ENCODE data around the gene MGAT3.

The MGAT3 gene

GRCh38 chr22:39524753-39525657 lies 68.2 kb downstream of the MGAT3 start:
- no peak for TF ChIP-seq FEZF1 (tag by site-specific recombination; IDR thresholded peaks at IDR 0.05)
- TF ChIP-seq, protein P1, sequence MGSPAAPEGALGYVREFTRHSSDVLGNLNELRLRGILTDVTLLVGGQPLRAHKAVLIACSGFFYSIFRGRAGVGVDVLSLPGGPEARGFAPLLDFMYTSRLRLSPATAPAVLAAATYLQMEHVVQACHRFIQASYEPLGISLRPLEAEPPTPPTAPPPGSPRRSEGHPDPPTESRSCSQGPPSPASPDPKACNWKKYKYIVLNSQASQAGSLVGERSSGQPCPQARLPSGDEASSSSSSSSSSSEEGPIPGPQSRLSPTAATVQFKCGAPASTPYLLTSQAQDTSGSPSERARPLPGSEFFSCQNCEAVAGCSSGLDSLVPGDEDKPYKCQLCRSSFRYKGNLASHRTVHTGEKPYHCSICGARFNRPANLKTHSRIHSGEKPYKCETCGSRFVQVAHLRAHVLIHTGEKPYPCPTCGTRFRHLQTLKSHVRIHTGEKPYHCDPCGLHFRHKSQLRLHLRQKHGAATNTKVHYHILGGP (tag by site-specific recombination; IDR thresholded peaks at IDR 0.05) = no peak
- TF ChIP-seq, protein P2, sequence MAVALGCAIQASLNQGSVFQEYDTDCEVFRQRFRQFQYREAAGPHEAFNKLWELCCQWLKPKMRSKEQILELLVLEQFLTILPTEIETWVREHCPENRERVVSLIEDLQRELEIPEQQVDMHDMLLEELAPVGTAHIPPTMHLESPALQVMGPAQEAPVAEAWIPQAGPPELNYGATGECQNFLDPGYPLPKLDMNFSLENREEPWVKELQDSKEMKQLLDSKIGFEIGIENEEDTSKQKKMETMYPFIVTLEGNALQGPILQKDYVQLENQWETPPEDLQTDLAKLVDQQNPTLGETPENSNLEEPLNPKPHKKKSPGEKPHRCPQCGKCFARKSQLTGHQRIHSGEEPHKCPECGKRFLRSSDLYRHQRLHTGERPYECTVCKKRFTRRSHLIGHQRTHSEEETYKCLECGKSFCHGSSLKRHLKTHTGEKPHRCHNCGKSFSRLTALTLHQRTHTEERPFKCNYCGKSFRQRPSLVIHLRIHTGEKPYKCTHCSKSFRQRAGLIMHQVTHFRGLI (tag by site-specific recombination; IDR thresholded peaks at IDR 0.05) = no peak
- TF ChIP-seq ZNF791 (tag by site-specific recombination; IDR thresholded peaks at IDR 0.05) = no peak
- no peak for TF ChIP-seq ZNF184 (tag by site-specific recombination; IDR thresholded peaks at IDR 0.05)
- TF ChIP-seq TRIM28 (IDR thresholded peaks at IDR 0.05; ENCODE audit: borderline replicate concordance, low read length) = 0 out of 2 replicates have a peak, but pooled peaks have one; percentile 36
- peak; percentile 46 for TF ChIP-seq ZBTB17 (tag by site-specific recombination; IDR thresholded peaks at IDR 0.05)
- TF ChIP-seq ZSCAN4 (tag by site-specific recombination; IDR thresholded peaks at IDR 0.05) = no peak
- TF ChIP-seq BCL11B (tag by site-specific recombination; IDR thresholded peaks at IDR 0.05; ENCODE audit: low read depth) = peak; percentile 66; the same call in 1 of the 2 replicates
- TF ChIP-seq IKZF3 (tag by site-specific recombination; IDR thresholded peaks at IDR 0.05) = peak; percentile 84
- TF ChIP-seq ZNF560 (tag by site-specific recombination; IDR thresholded peaks at IDR 0.05; ENCODE audit: borderline replicate concordance) = no peak
- peak; percentile 44; the same call in 1 of the 2 replicates for TF ChIP-seq ZNF366 (tag by site-specific recombination; conservative IDR thresholded peaks at IDR 0.05)
- no peak for TF ChIP-seq ZNF211 (tag by site-specific recombination; IDR thresholded peaks at IDR 0.05; ENCODE audit: low read depth)
- peak; percentile 65 for TF ChIP-seq PRDM1 (tag by site-specific recombination; IDR thresholded peaks at IDR 0.05)
- Histone ChIP-seq H3K4me3 (ENCODE audit: low read depth, low read length) (no peak overlapping the region), H3K9me3 (ENCODE audit: control insufficient read depth, insufficient read depth, low read depth, low read length) (no peaks in the 10 kb centered on the region), H3K4me1 (ENCODE audit: control insufficient read depth, insufficient read depth, low read length) (peaks cover 7% of the 10 kb centered on the region; the same call in 1 of the 2 replicates), H3K27ac (ENCODE audit: extremely low read depth, low read depth, low read length) (peak overlapping the region; percentile 5; the same call in 1 of the 2 replicates), H3K36me3 (ENCODE audit: control insufficient read depth in 2 of 2, insufficient read depth in 1 of 2, low read length in 2 of 2) (peaks cover 5 to 81% of the 10 kb centered on the region in 2 experiments; a peak in 2 of 3 replicates)
- ChIA-PET POLR2A (interaction anchor here (0.6 to 6.1 kb wide), 15 partner anchors 8 to 519 kb away, joined by 4 to 85 read pairs (median 6); partner anchors contain the start of genes MIEF1, RPL3, RPS19BP1 and TAB1), CTCF (interaction anchor here (0.6 to 13.7 kb wide), 8 partner anchors 9 to 759 kb away, joined by 3 to 380 read pairs (median 4); no protein-coding TSS in a partner anchor)

DNA sequence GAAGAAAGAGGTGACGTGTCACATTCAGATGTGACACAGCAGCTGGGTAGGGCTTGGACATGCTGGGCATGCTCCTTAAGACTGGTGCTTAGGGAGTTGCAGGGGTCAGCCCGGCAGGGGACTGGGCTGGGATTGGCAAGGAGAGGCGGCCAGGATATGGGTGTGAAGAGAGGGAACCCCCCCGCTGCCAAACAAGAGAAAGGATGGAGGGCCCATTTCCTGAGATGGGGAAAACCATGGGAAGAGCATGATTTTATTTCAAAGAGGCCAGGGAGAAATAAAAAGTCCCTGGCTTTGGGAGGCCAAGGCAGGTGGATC lies 68.8 kb downstream of the MGAT3 start:
- H3K4me1 ChIP-seq (ENCODE audit: control insufficient read depth, insufficient read depth, low read length) = peaks cover 7% of the 10 kb centered on the region; the same call in 1 of the 2 replicates
- peak overlapping the region; percentile 1; the same call in 1 of the 2 replicates for H3K27ac ChIP-seq (ENCODE audit: extremely low read depth, low read depth, low read length)
- H3K4me3 ChIP-seq (ENCODE audit: low read depth, low read length) = no peak overlapping the region
- peaks cover 11 to 86% of the 10 kb centered on the region in 2 experiments; a peak in 2 of 3 replicates for H3K36me3 ChIP-seq (ENCODE audit: control insufficient read depth in 2 of 2, insufficient read depth in 1 of 2, low read length in 2 of 2)
- H3K9me3 ChIP-seq (ENCODE audit: control insufficient read depth, insufficient read depth, low read depth, low read length) = no peaks in the 10 kb centered on the region
- CTCF ChIA-PET = interaction anchor here (0.7 to 13.7 kb wide), 4 partner anchors 11 to 760 kb away, joined by 3 to 380 read pairs (median 4); no protein-coding TSS in a partner anchor
- POLR2A ChIA-PET = interaction anchor here (0.6 to 6.1 kb wide), 8 partner anchors 18 to 499 kb away, joined by 4 to 85 read pairs (median 6); partner anchors contain the start of genes MIEF1 and RPL3
- TF ChIP-seq GLIS1 (tag by site-specific recombination; IDR thresholded peaks at IDR 0.05) (no peak), ZFHX2 (tag by site-specific recombination; conservative IDR thresholded peaks at IDR 0.05) (no peak), SCRT1 (tag by site-specific recombination; IDR thresholded peaks at IDR 0.05; ENCODE audit: borderline replicate concordance) (no peak), ZSCAN4 (tag by site-specific recombination; IDR thresholded peaks at IDR 0.05) (no peak), ZNF610 (tag by site-specific recombination; IDR thresholded peaks at IDR 0.05; ENCODE audit: borderline replicate concordance) (no peak), ZNF791 (tag by site-specific recombination; IDR thresholded peaks at IDR 0.05) (no peak), ZNF18 (tag by site-specific recombination; IDR thresholded peaks at IDR 0.05) (no peak), ATF2 (tag by site-specific recombination; IDR thresholded peaks at IDR 0.05; ENCODE audit: low read depth) (no peak), ZNF560 (tag by site-specific recombination; IDR thresholded peaks at IDR 0.05; ENCODE audit: borderline replicate concordance) (no peak), ZXDB (tag by site-specific recombination; IDR thresholded peaks at IDR 0.05) (no peak), KLF8 (tag by site-specific recombination; IDR thresholded peaks at IDR 0.05) (no peak)
- TF ChIP-seq, protein P3, sequence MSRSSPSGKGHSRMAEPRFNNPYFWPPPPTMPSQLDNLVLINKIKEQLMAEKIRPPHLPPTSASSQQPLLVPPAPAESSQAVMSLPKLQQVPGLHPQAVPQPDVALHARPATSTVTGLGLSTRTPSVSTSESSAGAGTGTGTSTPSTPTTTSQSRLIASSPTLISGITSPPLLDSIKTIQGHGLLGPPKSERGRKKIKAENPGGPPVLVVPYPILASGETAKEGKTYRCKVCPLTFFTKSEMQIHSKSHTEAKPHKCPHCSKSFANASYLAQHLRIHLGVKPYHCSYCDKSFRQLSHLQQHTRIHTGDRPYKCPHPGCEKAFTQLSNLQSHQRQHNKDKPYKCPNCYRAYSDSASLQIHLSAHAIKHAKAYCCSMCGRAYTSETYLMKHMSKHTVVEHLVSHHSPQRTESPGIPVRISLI (tag by site-specific recombination; IDR thresholded peaks at IDR 0.05) = no peak
